DOHH2 (cell line): Measurements from ENCODE around the gene TIMM44.

ENCODE experiments used
- H3F3A ChIP-seq: fragments of 200-600 bp; sonication (generic), shearing (Covaris generic); 2 replicates; pipeline ENCODE4 v1.6.0; 2016; ENCODE audit warnings: antibody characterized with exemption, mild to moderate bottlenecking; ENCODE audit not compliant: control insufficient read depth, insufficient read depth
- H3K27ac ChIP-seq: fragments of 200-600 bp; sonication (generic); 2 replicates; pipeline ENCODE4 v1.5.1; 2014; ENCODE audit warnings: low read depth, mild to moderate bottlenecking, low read length, moderate library complexity
- H3K27me3 ChIP-seq: fragments of 200-600 bp; sonication (generic); 2 replicates; pipeline ENCODE4 v1.6.1; 2014; ENCODE audit warnings: mild to moderate bottlenecking, low read length, mixed read lengths; ENCODE audit not compliant: control insufficient read depth
- H3K36me3 ChIP-seq: fragments of 200-600 bp; sonication (generic); 2 replicates; pipeline ENCODE4 v1.6.1; 2014; ENCODE audit warnings: mild to moderate bottlenecking, low read length, moderate library complexity, mixed read lengths; ENCODE audit not compliant: control insufficient read depth
- H3K4me1 ChIP-seq: fragments of 200-600 bp; sonication (generic); 2 replicates; pipeline ENCODE4 v1.6.1; 2014; ENCODE audit warnings: mild to moderate bottlenecking, low read length, mixed read lengths; ENCODE audit not compliant: control insufficient read depth
- H3K4me2 ChIP-seq: fragments of 200-600 bp; sonication (generic); 2 replicates; pipeline ENCODE4 v1.6.0; 2014; ENCODE audit warnings: mild to moderate bottlenecking, low read length, moderate library complexity
- H3K4me3 ChIP-seq: fragments of 200-600 bp; sonication (generic); 2 replicates; pipeline ENCODE4 v1.5.1; 2014; ENCODE audit warnings: mild to moderate bottlenecking, low read length, mixed read lengths
- H3K79me2 ChIP-seq: fragments of 200-600 bp; sonication (generic); 2 replicates; pipeline ENCODE4 v1.6.1; 2014; ENCODE audit warnings: mild to moderate bottlenecking, low read length, mixed read lengths; ENCODE audit not compliant: control insufficient read depth
- H3K9me2 ChIP-seq: fragments of 200-600 bp; sonication (generic); replicated peaks from 2 replicates; pipeline ENCODE4 v1.6.1; 2014; ENCODE audit warnings: mild to moderate bottlenecking, low read length, mixed read lengths; ENCODE audit not compliant: control insufficient read depth
- H3K9me3 ChIP-seq: fragments of 200-600 bp; sonication (generic); 2 replicates; pipeline ENCODE4 v1.6.1; 2014; ENCODE audit warnings: antibody characterized with exemption, low read length, mixed read lengths; ENCODE audit not compliant: control insufficient read depth, insufficient read depth
- H4K20me1 ChIP-seq: fragments of 200-600 bp; sonication (generic); 2 replicates; pipeline ENCODE4 v1.6.0; 2014; ENCODE audit warnings: low read depth, mild to moderate bottlenecking, antibody characterized with exemption, low read length, moderate library complexity; ENCODE audit not compliant: control insufficient read depth, insufficient read depth
- CTCF ChIP-seq: fragments of 200-600 bp; sonication (generic); IDR thresholded peaks from one replicate; pipeline ENCODE4 v1.5.1; 2014; ENCODE audit warnings: antibody characterized with exemption, mild to moderate bottlenecking, low read depth, low read length; ENCODE audit not compliant: poor library complexity, severe bottlenecking
- EZH2phosphoT487 ChIP-seq: fragments of 200-600 bp; sonication (generic); IDR thresholded peaks from 2 replicates; pipeline ENCODE4 v1.6.1; 2017; ENCODE audit warnings: borderline replicate concordance, mild to moderate bottlenecking, antibody characterized with exemption, low read length, moderate library complexity, mixed read lengths

Gene TIMM44

GRCh38 chr19:7924651-7925170 lies 18.8 kb downstream of the TIMM44 start:
- H4K20me1 ChIP-seq, result peaks cover 10% of the 10 kb centered on the region; the same call in 1 of the 2 replicates
- peaks cover 15% of the 10 kb centered on the region for H3K36me3 ChIP-seq
- no peak overlapping the region for H3K4me3 ChIP-seq

DNA sequence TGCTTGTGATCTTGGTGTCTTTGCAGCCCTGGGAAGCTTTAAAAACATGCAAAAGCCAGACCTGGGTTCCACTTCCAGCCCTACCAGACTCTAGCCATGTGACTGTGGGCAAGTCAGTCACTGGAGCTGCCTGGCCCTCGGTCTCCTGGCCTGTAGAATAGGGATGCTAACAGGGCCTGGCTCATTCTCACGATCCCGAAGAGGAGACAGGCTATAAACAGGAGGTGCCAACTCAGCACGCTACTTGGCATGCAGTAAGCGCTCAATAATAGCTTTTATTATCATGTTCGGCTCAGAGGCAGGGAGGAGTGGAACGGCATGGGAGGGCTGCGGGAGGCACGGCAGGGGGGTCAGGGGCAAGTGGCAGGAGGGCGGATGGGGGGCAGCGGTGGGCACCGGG lies 19.2 kb downstream of the TIMM44 start:
- Histone ChIP-seq H3K9me2 (no peaks in the 10 kb centered on the region), H3K79me2 (no peaks in the 10 kb centered on the region), H3K27me3 (no peaks in the 10 kb centered on the region), H3K4me2 (no peak overlapping the region), H3K27ac (no peak overlapping the region), H3K4me1 (peaks cover 28% of the 10 kb centered on the region), H3K9me3 (no peaks in the 10 kb centered on the region), H3F3A (peaks cover 14% of the 10 kb centered on the region; the same call in 1 of the 2 replicates), H3K4me3 (no peak overlapping the region), H3K36me3 (peaks cover 14% of the 10 kb centered on the region), H4K20me1 (peaks cover 10% of the 10 kb centered on the region; the same call in 1 of the 2 replicates)
- no peak for TF ChIP-seq EZH2phosphoT487
- TF ChIP-seq CTCF, result no peak

More at GRCh38 chr19:7924651-7925170, 18.8 kb downstream of the TIMM44 start:
- Histone ChIP-seq H3K79me2 (no peaks in the 10 kb centered on the region), H3K9me2 (no peaks in the 10 kb centered on the region), H3K27ac (no peak overlapping the region), H3K4me1 (peaks cover 23% of the 10 kb centered on the region), H3K9me3 (no peaks in the 10 kb centered on the region), H3K27me3 (no peaks in the 10 kb centered on the region), H3K4me2 (peak overlapping the region; percentile 61), H3F3A (peaks cover 12% of the 10 kb centered on the region; the same call in 1 of the 2 replicates)
- TF ChIP-seq CTCF, result no peak
- no peak for TF ChIP-seq EZH2phosphoT487

DNA sequence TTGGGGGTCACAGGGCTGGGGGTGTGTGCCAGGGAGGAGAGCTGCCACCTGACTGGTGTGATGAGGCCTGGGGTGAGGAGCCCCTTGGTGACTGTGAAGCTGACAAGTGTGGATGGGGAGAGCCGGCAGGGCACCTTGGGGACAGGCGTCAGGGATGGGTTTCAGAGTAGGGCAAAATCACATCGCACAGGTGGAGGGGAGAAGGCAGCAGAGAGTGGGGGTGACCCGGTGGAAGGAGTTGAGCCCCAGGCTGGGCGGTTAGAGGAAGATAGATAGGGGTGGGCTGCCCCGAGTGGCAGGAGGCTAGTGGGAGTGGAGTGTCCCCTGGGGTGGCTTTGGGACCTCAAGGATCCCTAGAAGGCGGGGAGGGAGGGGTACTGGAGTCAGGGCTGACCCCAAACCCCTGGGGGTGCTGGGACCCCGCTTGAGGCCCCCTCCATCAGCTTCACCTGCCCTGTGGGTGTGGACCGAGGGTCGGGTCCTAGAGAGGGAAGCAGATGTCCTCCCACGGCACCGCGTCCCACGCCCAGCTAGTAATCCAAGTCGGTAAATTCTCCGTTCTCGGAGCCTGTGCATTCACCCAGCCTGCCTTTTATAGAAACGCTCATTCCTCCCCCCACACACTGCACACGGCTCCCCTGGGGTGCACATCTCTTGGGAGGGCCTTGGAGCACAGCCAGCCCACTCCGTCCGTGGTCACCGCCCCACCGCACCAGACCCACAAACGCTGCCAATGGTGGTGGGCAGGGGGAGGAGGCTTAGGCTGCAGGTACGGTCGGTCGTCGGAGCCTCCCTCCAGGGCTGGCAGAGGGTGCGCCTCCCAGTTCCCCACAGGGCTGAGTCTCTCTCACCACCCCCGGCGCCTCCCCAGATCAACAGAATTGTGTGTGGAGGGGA lies 19.9 kb downstream of the TIMM44 start:
- Histone ChIP-seq H3K4me2 (no peak overlapping the region), H3F3A (peaks cover 9% of the 10 kb centered on the region; the same call in 1 of the 2 replicates), H3K27me3 (peaks cover 6% of the 10 kb centered on the region), H3K79me2 (no peaks in the 10 kb centered on the region), H4K20me1 (peaks cover 10% of the 10 kb centered on the region; the same call in 1 of the 2 replicates), H3K4me1 (peaks cover 33% of the 10 kb centered on the region), H3K9me2 (no peaks in the 10 kb centered on the region), H3K27ac (no peak overlapping the region), H3K36me3 (peaks cover 10% of the 10 kb centered on the region), H3K9me3 (no peaks in the 10 kb centered on the region), H3K4me3 (no peak overlapping the region)
- TF ChIP-seq CTCF (no peak), EZH2phosphoT487 (no peak)
